Measurements from ENCODE around the gene TMEM266. TPM values are rescaled to one million over a fixed set of nuclear protein-coding genes. Genes with fewer than 3 reads are reported as not detected.

Gene TMEM266
- total RNA-seq, 1 donor from 2014 or later = not detected

DNA sequence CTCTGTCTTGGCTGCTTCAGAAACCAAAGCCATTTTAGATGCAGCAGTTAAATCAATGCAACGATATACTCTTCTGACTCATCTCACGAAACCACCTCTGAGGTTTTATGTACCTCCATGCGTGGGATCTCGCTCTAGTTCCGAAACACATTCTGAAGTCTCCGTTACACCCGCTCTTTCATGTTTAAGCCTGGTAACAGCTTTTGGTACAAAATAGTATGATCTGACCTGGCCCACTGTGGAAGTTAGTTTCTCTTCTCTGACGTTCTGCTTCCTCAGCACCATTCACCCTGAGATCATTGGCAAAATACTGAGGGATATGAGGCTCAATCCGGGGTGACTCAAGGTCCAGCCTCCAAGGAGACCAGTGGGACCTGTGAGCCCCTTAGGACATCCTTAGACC lies 121.9 kb downstream of the TMEM266 start:
- DNase-seq (ENCODE audit: low read depth in 2 of 2) = no peak

DNA sequence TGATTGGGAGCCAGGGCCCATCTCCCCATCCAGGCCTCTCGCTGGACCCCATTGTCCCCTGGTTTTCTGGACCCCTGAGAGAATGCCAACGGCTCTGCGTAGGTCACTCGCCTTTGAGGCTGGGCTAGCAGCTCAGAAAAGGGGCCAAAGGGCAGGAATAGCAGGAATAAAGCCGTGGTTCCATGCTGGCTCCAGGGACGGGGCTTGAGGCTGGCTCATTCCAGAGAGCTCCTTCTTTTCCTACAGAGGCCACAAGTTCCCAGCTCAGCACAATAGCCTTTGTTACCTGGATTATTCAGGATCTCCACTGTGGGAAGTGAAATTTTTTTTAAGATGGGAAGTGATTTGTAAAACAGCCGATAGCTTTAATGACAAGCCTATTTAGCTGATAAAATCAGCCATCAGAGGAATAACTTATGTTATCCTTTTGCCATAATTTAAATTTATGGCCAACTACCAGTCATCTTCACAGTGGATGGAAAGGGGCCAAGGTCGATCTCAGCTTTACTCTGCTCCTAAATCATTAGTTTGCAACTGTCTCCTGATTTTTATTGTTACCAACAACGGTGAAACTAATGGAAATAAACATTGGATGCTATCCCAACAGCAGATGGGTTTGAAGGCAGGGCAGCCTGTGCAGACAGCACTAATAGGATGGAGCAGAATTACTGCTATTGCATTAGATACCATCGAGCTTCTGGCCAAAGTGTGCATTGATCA lies 124.3 kb downstream of the TMEM266 start:
- no peak for DNase-seq (ENCODE audit: low read depth in 2 of 2)

DNA sequence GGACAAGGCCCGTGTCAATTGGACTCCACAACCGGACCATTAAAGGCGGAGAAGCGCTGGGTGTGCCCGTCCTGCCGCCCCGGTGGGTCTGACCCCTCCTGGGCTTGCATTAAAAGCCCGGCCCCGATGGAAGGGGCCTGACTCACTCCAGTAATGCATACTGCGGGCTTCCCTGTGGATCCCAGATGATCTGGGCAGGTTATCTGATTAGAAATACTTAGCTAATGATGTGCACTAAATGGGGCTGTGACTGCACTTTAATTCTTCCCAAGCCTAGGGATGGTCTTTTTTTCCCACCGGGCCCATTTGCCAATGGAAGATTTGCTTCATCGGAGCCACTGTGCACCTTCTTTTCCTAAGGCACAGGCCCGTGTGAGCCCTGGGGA lies 124.9 kb downstream of the TMEM266 start:
- DNase-seq (ENCODE audit: low read depth in 2 of 2) = no peak

DNA sequence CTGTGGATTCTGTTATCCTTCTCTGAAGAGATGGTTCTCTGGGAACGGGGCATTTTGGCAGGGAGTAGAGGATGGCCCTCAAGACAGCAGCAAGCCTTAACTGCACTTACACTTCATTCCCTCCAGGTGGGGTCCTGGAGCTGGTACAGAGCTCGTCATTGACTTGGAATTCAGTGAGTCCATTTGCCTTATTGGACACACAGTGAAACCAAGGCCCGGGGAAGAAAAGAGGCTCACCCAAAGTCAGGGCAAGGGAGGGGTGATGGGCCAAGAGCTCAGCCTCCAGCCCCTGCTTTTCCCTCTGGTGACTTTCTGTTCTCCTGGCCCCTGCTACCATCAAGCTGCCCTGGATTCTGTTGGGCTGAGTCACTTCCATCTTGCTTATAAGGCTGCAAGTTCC lies 125.9 kb downstream of the TMEM266 start:
- peak; percentile 30 to 63 for DNase-seq (ENCODE audit: low read depth in 2 of 2)

DNA sequence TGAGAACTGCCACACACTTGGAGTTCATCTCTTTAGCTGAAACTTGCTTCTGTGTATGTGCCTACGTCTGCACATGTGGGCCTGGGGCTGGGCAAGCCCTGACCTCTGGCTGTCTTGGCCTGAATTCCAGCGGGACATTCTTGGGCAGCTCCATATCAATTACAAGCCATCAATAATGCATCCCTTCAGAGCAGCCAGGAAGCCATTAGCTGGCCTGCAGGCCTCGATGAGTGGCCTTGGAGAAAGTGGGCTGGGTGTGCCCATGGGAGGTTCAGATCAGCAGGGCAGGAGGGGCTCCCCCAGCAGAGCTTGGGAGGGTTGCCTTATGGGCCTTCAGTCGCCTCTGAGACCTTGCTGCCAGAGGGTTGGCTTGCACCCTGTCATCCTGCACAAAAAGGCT lies 127.4 kb downstream of the TMEM266 start:
- DNase-seq (ENCODE audit: low read depth in 2 of 2) = no peak

DNA sequence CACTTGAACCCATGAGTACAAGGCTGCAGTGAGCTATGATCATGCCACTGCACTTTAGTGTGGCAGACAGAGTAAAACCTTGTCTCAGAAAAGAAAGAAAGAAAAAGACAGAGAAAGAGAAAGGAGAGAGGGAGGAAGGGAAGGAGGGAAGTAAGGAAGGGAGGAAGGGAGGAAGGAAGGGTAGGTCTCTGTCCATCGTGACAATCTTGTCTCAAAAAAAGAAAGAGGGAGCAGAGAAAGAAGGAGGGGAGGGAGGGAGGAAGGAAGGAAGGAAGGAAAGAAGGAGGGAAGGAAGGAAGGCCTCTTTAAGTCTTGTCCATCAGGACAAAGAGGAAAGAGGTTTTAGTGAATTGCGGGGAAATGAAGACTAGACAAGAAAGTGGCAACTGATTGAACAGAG lies 129.3 kb downstream of the TMEM266 start:
- DNase-seq (ENCODE audit: low read depth in 2 of 2) = no peak

DNA sequence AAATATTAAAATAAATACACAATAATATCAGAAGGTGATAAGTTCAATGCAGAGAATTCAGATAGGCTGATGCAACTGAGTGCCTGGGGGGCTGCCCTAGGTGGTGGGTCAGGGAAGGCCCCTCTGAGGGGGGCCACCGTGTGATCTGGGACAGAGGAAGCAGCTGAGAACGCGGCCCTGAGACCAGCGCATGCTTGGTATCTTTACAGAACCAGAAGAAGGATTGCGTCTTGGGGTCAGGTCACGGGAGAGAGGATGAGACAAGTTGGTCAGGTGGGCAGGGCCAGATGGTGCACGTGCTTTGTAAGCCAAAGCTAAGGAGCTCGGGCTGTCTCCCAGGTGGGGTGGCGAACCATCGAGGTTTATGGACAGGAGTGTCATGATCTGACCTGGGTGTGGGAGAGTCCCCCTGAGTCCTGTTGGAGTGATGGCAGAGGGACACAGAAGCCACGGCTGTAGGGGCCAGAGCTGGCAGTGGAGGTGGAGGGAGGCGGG lies 130.3 kb downstream of the TMEM266 start:
- DNase-seq (ENCODE audit: low read depth in 2 of 2) = no peak

DNA sequence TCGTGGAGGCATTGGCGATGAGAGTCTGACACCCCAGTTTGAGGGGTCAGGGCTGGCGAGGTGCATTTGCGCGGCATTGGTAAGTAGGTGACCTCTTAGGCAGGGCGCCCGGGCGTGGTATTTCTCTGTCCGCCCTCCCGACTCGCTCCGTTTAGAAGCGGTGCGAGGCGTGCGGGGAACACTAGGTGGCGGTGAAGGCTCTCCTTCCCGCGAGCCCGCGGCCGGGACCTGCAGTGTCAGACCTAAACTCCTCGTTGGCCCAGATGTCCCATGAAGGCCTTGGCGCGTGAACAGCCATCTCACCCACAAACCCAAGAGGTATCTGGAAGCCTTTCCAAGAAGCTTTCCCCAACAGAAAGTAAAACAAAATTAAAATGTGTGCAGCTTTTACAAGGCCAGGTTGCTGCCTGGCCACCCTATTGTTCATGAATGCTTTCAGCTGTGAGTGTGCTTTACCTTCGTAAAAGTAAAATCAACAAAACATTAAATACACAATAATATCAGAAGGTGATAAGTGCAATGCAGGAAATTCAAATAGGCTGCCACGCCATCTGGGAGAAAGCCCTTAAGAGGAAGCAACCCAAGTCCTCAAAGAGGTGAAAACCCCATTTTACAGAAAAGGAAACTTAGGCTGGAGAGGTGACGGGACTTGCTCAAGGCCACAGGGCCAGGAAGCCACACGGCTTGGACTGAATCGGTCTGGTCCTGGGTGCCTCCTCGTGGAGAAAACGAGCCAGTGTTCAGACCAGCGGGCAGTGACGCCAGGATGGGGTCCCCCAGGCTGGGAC lies 131.2 kb downstream of the TMEM266 start:
- DNase-seq (ENCODE audit: low read depth in 2 of 2) = peak; percentile 31 to 68

DNA sequence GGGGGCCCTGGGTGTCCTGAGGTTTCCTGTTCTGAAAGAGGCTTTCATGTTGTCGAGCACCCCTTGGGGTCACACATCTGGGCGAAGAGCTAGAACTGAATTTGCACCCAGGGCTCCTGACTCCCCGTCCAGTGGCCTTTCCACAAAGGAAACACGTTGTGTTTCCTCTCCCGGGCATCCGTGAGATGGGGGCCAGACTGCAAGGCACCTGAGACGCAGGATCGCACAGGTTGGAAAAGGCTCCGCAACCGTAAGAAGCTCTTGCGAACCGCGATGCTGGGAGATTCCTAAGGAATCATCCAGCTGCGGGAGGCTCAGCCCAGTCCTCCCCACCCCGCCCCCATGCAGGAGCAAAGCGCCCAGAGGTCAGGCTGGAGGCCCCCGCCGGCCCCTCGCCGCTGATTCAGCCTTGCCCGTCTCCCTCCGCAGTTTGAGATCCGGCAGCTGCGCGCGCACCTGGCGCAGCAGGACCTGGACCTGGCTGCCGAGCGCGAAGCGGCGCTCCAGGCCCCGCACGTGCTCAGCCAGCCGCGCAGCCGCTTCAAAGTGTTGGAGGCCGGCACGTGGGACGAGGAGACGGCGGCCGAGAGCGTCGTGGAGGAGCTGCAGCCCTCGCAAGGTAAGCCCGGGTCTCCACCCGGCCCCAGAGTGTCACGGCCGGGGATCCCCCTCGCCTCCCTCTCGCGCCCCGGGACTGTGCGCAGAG lies 131.9 kb downstream of the TMEM266 start:
- no peak for DNase-seq (ENCODE audit: low read depth in 2 of 2)

DNA sequence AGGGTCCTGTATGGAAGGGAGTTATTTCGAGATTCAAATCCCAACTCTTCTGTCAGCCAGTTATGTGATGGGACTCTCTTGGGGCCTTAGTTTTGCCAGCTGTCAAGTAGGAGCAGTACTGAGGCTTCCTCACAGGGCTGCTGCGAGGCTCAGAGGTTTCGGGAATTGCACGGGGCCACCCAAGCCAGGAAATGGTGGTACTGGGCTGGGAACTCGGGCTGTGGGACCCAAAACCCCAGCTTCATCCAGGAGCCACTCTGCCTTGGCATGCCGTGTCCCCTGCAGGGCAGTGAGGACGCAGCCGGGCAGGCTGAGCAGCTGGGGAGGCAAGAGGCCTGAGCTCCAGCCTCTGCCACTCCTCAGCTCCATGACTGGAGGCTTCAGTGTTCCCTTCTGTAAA lies 132.9 kb downstream of the TMEM266 start:
- DNase-seq (ENCODE audit: low read depth in 2 of 2) = no peak

DNA sequence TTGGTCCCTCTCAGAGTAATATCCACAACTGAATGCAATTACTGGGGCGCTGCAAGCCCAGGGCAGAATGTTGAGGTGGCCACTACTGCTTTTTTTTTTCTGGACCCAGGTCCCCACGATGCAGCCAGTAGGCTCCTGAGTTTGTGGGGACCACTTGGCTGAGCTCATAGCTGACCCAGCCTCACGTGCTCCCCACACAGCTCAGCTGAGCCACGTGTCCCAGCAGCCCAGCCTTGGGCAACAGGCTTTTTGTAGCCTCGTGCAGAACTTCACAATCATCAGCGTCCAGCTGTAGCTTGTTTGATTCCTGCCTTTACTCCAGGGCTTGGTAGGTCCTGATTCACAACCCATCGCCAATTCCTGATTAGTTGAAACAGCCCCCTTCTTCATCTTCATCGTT lies 134.1 kb downstream of the TMEM266 start:
- DNase-seq (ENCODE audit: low read depth in 2 of 2) = no peak

DNA sequence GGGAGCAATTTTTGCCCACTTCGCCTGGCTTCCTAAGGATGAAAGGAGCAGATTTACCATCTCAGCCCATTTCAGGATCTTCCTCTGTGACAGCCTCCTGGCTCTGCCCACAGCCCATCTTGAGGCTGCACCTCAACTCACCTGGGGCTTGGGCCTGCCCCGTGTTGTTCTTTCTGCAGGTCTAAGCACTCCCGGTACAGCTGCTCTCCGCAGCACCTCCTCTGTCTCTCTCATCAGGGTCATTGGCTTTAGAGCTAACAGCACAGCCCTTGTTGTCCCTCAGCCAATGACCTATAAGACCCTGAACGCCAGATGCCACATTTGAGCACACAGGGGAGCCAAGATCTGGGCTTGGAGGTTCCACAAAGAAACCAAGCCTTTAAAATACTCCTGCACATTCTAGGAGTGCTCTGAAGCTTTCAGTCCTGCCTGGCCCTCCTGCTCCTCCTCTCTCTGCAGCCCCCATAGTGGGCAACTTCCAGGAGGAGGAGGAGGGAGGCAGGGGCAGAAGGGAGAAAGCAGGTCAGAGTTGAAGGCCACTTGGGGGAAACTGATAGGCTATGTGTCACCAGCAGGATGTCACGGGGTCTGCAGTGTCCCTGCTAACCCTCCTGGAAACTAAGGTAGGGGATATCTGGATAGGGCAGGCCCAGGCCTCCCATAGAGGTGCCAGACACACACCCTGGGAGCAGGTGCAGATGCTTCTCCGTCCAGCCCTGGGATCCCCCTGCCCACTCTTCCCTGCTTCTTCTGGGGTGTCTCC lies 135.9 kb downstream of the TMEM266 start:
- DNase-seq (ENCODE audit: low read depth in 2 of 2) = no peak

DNA sequence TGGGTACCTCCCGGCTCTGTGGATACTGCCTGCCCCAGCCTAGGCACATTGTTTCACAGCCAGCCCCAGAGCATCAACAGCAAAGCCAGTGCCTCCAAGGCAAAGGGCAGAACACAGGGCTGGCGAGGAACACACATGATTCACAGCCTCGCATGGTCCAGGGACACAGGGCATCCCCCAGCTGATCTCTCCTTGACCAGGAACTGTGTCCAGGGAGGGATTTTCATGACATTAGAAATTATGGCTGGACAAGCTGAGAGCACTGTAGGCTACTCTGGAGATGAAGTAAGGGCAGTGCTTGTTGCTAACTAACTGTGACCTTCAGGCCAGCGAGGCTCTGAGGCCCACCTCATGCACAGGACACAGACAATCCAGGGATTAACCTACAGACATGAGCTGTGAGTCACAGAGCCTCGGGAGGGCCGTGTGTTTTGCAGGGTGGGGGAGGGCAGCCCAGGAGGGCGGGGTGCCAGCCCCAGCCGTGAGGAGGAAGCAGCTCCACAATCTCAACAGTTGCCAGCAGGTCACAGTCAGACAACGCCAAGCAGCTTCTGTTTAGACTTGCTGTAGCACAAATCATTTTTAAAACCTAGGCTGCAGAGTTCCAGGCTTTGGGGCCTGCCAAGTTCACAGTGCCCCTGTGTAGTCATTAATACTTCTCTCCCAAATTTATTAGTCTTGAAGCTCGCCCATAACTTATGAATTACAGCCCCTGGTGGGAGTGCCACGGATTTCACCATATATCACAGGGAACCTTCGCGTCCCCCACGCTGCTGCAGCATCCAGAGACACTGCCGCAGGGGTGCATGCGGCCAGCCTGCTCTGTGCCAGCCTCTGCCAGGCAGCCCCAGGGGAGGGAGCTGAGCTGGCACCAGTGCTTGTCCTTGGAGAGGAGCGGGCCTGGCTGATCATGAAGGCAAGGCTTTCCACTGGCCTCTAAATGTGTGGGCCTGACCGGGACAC lies 136.8 kb downstream of the TMEM266 start:
- peak; percentile 33 to 86 for DNase-seq (ENCODE audit: low read depth in 2 of 2)

DNA sequence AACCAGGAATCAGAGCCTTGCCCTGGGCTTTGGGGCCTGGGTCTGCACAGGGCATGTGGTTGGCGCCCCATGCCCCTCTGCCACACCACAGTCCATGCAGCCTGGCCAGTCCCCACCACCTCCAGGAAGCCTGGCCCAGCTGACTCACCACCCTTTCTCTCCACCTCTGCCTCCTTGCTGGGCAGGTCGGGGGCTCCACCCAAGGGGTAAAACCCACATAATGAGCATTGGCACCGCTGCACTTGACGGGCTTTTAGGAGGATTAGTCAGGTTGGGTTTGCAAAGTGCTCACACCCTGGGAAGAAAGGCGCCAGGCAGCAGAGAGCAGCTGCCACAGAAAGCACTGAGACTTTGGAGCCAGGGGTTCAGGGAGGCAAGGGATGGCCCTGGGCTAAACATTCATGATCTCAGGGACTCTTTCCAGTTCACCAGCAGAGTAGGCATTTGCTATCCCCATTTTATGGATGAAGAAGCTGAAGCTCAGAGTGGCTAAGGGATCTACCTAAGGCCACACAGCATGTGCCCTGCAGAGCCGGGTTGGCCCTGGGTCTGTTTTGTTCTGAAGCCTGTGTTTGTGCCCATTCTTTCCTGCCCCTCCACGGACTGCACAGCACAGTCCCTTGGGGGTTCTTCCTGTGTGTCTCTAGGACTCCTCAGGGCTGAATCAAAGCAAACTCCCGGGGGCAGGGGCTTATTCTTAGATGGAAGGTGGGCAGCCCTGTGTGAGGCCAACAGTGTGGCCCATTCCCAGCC lies 138.1 kb downstream of the TMEM266 start:
- DNase-seq (ENCODE audit: low read depth in 2 of 2) = peak in 1 of 2 donors; percentile 26

DNA sequence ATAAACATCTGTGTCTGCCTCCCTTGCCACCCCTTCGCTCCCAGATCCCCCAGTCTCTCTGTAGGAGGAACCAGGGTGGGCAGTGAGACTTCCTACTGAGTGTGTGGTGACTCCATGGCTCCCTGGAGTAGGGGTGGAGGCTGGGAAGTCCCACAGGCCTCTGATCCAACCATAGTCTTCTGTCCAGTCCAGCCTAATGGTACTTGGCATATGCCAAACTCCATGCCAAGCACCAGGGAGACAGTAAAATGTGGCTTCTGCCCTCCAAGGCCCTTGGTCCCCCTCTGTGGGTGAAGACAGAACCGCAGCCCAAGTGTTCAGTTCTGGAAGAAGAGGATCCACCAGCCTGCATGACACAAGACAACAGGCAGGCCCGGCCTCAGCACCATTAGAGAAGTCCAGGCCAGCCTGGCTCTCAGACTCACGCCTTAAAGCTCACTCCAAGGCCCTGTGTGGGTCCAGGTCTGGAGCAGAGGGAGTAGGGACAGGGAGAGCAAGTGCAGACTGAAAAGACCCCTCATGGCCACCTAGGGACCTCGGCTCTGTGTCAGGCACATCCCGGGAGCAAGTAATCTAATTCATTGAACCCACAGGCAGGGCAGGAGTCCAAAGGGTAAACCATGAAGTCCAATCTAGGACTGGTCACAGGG lies 138.8 kb downstream of the TMEM266 start:
- DNase-seq (ENCODE audit: low read depth in 2 of 2) = no peak

DNA sequence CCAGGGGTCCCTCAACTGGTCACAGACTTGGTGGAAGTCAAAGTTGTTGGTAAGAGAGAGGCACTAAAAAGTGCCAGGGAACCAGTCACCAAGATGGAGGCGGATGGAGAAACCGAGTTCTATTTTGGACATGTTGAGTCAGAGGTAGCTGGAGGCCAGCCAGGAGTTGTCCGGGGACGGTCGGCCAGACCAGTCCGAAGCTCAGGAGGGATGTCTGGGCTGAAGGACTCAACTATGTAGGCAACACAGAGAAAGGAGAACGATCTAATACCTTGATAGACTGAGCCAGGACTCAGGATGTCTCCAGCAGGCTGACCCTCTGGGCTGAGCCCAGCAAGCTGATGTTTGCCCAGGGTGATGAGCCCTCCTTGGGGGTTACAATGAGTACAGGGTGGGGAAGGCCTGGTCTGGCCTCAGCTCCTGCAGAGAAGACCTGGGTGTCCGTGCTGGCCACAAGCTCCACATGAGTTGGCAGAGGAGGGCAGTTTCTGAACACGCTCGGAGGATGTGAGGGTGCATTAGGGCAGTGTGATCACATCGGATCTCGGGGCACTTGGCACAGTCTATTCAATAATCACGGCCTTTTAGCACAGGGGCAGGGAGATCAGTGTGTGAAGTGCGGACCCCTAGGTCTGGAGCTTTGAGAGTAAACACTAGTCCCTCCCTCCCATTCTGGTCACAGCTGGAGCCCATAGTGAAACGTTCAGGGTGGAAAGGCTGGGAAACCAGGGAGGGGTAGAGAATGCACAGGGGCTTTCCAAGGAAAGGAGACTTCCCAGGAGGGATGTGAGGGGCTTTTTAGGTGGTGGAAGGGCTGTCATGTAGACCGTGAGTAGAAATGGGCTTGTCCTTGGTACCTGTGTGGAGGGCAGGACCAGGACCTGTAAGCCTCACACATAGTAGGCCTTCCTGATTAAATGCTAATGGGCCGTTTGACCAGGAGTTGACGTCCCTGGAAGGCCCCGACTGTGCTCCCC lies 139.6 kb downstream of the TMEM266 start:
- peak in 1 of 2 donors; percentile 76 for DNase-seq (ENCODE audit: low read depth in 2 of 2)

DNA sequence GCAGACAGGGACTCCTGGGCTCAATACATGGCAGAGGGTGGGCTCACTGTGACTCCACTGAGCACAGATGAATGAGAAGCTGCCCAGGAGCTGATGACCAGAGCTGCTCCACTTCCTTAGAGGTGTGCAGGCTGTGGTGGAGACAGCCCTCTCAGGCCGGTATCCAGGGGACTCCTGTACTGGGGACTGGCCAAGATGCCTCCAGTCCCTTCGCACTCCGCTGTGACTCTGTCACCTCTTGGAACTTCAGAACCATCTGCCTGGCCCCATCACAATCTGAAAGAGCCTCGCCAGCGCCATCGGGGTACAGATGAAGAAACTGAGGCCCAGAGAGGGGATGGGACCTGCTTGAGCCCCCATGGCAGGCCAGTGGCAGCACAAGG lies 140.3 kb downstream of the TMEM266 start:
- no peak for DNase-seq (ENCODE audit: low read depth in 2 of 2)

DNA sequence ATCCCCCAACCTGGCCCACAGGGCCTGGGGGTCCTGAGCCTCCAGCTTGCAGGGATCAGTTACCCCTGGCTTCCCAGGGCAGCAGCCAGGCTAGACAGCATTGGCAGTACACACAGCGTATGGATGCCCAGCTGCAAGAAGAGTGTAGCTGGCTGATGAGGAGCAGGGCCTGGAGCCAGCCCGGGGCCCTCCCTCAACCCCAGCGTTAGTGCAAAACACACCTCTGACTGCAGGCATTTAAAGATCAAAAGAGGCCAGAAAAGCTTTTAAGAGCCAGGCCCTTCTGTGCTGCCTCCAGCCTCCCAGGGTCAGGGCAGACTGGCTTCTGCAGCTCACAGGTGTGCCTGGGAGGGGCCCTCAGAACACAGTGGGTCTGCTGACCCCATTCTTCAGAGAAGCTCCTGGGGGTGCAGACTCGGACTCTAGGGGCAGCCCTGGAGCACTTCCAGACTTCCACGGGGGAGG lies 140.9 kb downstream of the TMEM266 start:
- no peak for DNase-seq (ENCODE audit: low read depth in 2 of 2)

All from dermis microvascular lymphatic vessel endothelial cell (primary cell).